SK-N-SH (cell line): ENCODE results near the gene RHBDF2.

Experiments used
- CTCF ChIP-seq: fragments of 200-600 bp; sonication (generic); IDR thresholded peaks from 2 replicates; pipeline ENCODE4 v1.6.1; 2017; ENCODE audit warnings: antibody characterized with exemption, mild to moderate bottlenecking, moderate library complexity
- ELF1 ChIP-seq: IDR thresholded peaks from 2 replicates; pipeline ENCODE4 v1.4.0; 2012
- EZH2phosphoT487 ChIP-seq: fragments of 200-600 bp; sonication (generic); IDR thresholded peaks from 2 replicates; pipeline ENCODE4 v1.6.1; 2017; ENCODE audit warnings: low read depth, mixed run types, mild to moderate bottlenecking, antibody characterized with exemption, moderate library complexity, borderline replicate concordance
- POLR2AphosphoS5 ChIP-seq: IDR thresholded peaks from 2 replicates; pipeline ENCODE4 v1.6.1; 2012; ENCODE audit warnings: low read depth, low read length
- REST ChIP-seq: IDR thresholded peaks from 2 replicates; pipeline ENCODE4 v1.6.1; 2012; ENCODE audit warnings: mild to moderate bottlenecking, low read depth, low read length, moderate library complexity
- TF ChIP-seq, protein P1 (sequence below): IDR thresholded peaks from 2 replicates; pipeline ENCODE4 v1.4.0; 2012; ENCODE audit warnings: low read depth

- no peak for TF ChIP-seq REST
- no peak for TF ChIP-seq CTCF
- no peak for TF ChIP-seq EZH2phosphoT487
- TF ChIP-seq, protein P1, sequence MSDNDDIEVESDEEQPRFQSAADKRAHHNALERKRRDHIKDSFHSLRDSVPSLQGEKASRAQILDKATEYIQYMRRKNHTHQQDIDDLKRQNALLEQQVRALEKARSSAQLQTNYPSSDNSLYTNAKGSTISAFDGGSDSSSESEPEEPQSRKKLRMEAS, result no peak
- TF ChIP-seq POLR2AphosphoS5, result no peak
- no peak for TF ChIP-seq ELF1
Measured at GRCh38 chr17:76515274-76515949, 14.2 kb upstream of the RHBDF2 start.
